ENCODE data around the gene SYT6.

DNA sequence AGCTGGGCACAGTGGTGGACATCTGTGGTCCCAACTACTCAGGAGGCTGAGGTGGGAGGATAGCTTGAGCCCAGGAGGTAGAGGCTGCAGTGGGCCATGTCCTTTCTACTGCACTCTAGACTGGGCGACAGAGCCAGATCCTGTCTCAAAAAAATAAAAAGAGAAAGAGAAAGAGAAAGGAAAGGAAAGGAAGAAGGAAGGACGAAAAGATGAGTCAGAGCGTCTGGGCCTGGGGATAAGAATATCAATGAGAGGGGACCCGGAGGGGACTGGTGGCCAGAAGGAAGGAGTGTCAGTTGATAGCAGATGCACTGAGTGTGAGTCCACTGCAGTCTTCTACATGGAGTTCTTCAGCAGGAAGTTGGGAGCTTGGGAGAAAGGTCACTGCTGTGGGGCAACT, 75.6 kb downstream of the SYT6 start:
- TF ChIP-seq, protein P1, sequence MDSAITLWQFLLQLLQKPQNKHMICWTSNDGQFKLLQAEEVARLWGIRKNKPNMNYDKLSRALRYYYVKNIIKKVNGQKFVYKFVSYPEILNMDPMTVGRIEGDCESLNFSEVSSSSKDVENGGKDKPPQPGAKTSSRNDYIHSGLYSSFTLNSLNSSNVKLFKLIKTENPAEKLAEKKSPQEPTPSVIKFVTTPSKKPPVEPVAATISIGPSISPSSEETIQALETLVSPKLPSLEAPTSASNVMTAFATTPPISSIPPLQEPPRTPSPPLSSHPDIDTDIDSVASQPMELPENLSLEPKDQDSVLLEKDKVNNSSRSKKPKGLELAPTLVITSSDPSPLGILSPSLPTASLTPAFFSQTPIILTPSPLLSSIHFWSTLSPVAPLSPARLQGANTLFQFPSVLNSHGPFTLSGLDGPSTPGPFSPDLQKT (CRISPR knock-in tag; IDR thresholded peaks at IDR 0.05; ENCODE audit: borderline replicate concordance), result no peak
- TF ChIP-seq ZNF75D (CRISPR knock-in tag; IDR thresholded peaks at IDR 0.05; ENCODE audit: borderline replicate concordance) (no peak), ZFP1 (CRISPR knock-in tag; IDR thresholded peaks at IDR 0.05) (no peak), ZNF407 (CRISPR knock-in tag; IDR thresholded peaks at IDR 0.05; ENCODE audit: not compliant biosample characterization) (no peak), ZSCAN29 (CRISPR knock-in tag; conservative IDR thresholded peaks at IDR 0.05) (no peak), ZFX (CRISPR knock-in tag; IDR thresholded peaks at IDR 0.05; ENCODE audit: low read depth) (no peak)

Data from HepG2 (cell line).